Bone marrow (tissue), 2 donors: ENCODE results near the gene TUBGCP6.

Experiments
- DNase-seq, 2 donors: peaks; one replicate each; lab custom pipeline; 2025; lab: John Stamatoyannopoulos, UW

The TUBGCP6 gene

DNA sequence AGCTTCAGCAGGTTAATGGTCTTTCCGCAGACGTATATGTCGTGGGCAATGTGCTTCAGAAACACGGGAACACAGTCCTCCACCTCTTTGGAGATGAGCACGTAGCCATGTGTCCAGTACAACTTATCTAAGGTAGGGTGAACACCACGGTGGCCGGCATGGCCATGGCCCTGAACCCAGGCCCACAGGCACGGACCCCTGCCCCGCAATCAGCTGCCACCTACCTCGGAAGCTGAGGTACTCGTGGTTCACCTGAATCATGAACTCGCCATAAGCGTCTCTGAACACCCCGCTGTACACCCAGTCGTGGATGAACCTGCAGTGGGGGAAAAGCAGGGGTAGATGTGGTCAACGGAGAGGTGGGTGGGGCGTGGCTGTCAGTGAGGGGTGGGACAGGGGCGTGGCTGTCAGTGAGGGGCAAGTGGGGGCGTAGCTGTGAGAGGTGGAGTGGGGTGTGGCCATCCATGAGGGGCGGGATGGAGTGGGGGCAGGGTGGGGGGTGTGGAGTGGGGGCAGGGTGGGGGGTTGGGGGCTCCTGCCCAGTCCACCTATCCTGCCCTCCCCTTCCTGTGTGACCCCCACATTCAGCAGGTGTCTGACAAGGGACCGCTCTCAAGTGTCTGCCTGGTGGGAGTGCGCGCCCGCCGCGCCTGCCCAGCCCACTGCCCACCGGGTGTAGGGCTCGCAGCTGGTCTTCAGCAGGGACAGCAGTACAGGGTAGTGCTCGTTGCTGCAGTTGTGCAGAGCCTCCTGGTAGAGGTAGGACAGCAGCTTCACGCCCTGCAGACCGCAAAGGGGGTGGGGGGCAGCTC, 18.6 kb downstream of the TUBGCP6 start:
- DNase-seq: no peak

DNA sequence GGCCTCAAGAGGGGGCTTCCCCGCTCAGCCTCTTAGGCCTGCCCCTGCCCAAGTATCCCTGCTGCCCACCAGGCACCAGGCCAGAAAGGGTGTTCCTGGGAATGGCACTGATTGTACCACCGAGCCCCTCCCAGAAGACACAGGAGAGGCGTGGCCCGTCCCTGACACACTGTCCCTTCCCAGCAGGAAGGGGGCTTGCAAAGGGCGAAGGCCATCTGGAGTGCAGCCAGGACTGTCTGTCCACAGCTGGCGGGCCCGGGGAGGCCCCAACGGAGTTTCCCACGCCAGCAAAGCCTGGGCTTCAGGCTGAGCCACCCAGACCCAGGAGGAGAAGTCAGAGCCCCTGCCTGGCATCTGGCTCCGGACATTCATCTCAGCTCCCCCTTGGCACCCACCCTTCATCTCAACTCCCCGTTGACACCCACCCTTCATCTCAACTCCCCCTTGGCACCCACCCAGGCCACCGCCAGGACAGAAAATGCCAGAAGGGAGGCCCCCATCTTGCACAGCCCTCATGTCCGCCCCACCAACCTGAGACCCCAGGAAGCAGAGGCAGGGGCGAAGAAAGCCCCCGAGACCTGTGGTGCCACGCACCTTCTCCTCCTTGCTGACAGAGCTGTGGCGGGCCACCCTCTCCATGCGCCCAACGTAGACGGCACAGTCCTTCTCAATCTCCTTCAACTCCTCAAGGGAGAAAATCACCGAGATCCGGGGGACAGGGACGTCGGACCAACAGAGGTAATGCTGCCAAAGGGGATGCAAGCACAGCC, 19.4 kb downstream of the TUBGCP6 start:
- no peak for DNase-seq

- DNase-seq: no peak
These were observed 20.8 kb downstream of the TUBGCP6 start for GRCh38 chr22:50224071-50224470.

DNA sequence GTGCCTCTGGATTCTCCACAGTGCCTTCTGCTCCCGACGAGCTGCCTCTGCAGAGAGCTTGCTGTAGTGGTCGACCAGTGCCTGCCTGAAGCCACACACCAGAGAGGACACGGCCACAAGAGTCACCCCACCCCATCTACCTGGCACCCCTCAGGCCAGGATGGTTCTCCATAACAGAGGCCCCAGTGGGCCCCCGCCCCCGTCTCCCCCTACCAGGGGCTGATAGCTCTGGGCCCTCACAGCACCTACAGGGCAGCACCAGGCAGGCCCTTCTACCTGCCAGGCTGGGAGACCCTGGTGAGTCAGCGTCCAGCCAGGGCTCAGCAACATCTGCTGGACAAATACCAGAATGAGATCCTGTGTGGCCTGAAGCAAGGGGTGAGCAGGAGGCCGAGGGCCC, 22.3 kb downstream of the TUBGCP6 start:
- DNase-seq: no peak

- DNase-seq: no peak
These were observed 23.2 kb downstream of the TUBGCP6 start for GRCh38 chr22:50221410-50222300.

DNA sequence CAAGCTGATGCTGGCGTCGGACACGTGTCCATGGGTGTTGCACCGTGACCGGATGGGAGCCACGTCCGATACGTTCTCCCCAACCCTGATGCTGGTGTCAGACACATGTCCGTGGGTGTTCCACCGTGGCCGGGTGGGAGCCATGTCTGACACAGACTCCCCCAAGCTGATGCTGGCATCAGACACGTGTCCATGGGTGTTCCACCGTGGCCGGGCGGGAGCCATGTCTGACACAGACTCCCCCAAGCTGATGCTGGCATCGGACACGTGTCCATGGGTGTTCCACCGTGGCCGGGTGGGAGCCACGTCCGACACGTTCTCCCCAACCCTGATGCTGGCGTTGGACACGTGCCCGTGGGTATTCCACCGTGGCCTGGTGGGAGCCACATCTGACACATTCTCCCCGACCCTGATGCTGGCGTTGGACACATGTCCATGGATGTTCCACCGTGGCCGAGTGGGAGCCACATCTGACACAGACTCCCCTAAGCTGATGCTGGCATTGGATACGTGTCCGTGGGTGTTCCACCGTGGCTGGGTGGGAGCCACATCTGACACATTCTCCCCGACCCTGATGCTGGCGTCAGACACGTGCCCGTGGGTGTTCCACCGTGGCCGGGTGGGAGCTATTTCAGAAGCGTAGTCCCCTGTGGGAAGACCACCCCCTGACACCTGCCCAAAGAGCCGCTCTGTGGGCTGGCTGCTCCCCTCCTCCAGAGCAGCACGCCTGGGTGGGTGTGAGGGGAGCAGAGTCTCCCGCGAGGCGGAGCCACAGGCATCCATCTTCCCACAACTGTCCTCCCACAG, 24.0 kb downstream of the TUBGCP6 start:
- DNase-seq: no peak

DNA sequence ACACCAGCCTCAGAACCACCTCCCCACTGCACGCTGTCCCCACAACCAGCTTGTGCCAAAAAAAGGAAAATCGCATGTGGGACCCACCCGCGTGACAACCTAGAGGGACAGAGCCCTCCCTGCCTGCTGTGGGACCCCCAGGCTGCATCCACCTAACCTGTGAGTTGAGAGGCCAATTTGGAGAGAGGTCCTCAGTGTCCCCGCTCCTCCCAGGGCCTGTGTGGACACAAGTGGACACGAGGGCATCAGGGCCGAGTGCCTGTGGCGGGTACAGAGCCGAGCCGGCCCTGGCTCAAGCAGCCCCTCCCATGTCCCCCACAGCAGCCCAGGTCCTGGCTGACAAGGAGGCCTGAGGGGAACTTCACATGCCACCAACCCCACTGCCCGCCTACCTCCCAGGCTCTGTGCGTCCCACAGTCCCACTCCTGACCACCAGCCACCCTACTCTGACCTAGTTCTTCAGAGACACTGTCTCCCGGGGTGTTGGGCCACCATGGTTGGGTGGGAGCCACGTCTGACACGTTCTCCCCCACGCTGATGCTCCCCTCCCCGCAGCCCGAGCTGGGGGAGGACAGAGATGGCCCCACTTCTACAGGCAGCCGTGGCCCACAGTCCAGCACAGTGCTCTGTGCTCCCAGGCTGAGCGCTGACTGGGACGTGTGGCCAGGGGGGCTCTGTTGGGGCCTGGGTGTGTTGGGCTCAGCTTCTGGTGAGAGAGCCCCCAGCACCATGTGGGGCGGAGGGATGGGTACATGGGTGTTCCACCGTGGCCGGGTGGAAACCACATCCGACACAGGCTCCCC, 24.8 kb downstream of the TUBGCP6 start:
- DNase-seq: no peak

DNA sequence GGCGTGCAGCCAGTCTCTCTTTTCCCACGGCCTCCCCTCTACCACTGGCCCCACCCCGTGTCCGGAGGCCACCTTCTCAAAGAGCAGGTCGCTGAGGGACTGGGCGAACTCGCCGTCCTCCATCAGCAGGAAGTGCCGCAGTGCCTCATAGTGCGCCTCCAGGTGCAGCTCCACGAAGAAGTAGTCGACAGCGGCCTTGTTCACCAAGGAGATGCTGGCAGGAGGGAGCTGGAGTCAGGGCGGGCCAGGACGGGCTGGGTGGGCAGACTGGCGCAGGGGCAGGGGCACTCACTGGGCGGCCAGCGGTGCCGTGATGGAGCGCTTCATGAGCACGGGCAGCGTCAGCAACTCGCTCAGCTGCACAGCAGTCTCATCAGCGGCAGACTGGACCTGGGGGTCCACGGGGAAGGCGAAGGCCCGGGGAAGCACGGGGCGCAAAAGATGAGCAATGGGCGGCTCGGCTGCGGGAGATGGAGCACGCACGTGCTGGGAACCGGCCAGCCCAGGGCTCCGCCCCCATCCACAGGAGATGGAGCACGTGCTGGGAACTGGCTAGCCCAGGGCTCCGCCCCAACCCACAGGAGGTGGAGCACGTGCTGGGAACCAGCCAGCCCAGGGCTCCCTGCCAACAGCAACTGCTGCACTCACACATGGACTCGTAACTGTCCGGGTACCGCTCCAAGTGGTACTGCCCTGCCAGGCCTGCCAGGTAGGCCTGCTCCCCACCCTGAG, 25.7 kb downstream of the TUBGCP6 start:
- DNase-seq: no peak

GRCh38 chr22:50218153-50218995, 26.4 kb downstream of the TUBGCP6 start:
- no peak for DNase-seq

DNA sequence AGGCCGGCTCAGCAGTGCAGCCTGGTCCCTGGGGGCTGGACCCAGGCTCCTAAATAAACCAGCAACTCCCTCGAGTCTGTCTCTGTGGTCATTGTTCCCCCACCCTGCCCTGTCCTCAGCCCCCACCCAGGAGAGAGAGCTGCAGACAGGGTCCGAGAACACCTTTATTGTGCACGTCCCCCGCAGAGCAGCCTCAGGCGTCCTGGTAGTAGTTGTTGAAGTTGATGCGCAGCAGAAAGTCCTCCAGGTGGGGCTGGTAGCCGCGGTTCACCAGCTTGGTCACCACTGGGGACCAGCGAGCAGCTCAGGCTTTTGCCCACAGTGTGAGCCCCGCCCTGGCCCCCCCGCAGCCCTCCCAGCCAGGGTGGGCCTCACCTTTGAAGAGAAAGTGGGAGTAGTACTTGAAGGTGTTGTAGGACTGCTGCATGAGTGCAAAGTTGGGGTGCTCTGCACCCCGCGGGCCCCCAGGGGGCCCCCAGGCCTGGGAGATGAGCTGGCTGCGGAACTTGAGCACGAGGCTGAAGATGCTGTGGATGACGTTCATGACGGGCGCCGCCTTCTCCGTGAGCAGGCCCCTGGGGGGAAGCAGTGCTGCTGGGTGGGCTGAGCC, 27.2 kb downstream of the TUBGCP6 start:
- DNase-seq: no peak

GRCh38 chr22:50216684-50217520, 27.9 kb downstream of the TUBGCP6 start:
- no peak for DNase-seq

DNA sequence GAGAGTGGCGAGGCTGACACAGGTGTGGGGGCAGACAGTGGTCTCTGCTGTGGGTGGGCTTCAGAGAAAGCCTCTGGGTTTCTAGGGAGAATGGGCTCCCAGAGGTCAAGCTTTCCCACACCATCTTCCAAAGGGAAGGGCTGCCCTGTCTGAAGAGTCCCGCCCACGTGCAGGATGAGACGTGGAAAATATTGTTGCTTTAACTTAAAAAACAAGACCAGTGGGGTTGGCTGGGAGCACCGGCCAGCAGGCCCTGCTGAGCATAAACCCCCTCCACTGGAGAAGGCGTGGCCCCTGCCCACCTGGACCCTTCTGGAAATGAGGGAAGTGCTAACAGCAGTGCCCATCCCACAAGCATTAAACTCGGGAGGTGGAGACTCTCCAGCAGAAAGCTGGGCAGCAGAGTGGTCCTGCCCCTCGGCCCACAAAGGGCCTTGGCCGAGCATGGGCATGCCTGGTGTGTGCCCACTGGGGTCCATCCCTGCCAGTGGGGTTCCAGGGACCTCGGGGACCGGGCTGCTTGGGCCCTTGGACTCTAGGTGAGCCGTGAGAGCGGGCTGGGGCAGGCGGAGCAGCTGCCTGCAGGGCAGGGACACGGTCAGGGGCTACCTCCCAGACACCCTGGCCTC, 28.7 kb downstream of the TUBGCP6 start:
- DNase-seq: no peak

- DNase-seq: no peak
These were observed 29.3 kb downstream of the TUBGCP6 start for GRCh38 chr22:50215297-50216054.

- DNase-seq: no peak
These were observed 31.6 kb downstream of the TUBGCP6 start for GRCh38 chr22:50213263-50213662.

- no peak for DNase-seq
These were observed 33.7 kb downstream of the TUBGCP6 start for GRCh38 chr22:50211147-50211546.

- DNase-seq: no peak
These were observed 34.3 kb downstream of the TUBGCP6 start for GRCh38 chr22:50210378-50211139.
